GM12801 (cell line): ENCODE results near the gene RPL13A.

Source experiments
- CTCF ChIP-seq: IDR thresholded peaks from one replicate; pipeline ENCODE4 v1.5.1; 2011; ENCODE audit warnings: control low read depth; ENCODE audit not compliant: insufficient read length; ENCODE audit errors: extremely low read depth

The RPL13A gene

GRCh38 chr19:49507803-49508494 lies 20.5 kb downstream of the RPL13A start:
- TF ChIP-seq CTCF = no peak

- no peak for TF ChIP-seq CTCF
These were observed 25.8 kb downstream of the RPL13A start for GRCh38 chr19:49512970-49513745.

- no peak for TF ChIP-seq CTCF
These were observed 26.3 kb downstream of the RPL13A start for GRCh38 chr19:49513746-49514118.

GRCh38 chr19:49514151-49514550 lies 26.7 kb downstream of the RPL13A start:
- no peak for TF ChIP-seq CTCF

DNA sequence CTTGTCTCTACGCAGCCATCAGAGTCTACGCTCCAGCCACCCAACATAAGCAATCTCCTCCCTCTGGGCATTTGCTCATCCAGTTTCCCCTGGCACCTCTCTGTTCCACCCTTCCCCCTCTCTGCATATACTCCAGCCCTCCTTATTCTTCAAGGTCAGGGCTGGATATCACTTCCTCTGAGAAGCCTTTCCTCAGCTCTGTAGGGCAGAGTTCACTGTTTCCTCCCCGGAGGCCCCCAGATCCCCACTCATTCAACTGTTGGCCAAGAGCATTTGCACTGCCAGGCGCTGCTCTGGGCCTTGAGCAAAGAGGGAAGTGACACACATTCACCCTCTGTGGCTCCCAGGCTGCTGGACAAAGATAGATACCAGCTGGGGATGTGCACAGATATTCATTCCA lies 28.4 kb downstream of the RPL13A start:
- no peak for TF ChIP-seq CTCF

GRCh38 chr19:49518033-49518432 lies 30.6 kb downstream of the RPL13A start:
- TF ChIP-seq CTCF = no peak

DNA sequence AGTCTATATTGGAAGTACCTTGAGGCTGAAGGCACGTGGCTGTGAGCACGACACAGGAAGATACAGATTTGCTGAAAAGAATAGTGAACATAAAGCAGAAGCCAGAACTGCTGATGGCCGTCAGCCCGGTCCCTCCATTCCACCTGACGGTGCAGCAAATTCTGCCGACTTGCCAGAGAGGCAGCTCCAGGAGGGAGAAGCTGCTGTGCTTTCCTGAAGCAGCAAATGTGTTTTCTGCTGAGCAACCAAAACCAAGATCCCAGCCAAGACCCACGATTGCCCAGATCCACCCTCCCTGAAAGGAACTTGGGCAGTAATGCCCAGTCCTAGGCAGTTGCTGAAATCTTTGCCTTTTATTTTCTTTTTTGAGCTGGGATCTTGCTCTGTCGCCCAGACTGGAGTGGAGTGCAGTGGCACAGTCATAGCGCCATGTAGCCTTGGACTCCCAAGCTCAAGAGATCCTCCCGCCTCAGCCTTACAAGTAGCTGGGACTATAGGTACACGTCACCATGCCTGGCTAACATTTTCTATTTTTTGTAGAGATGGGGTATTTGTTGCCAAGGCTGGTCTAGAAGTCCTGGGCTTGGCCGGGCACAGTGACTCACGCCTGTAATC lies 33.4 kb downstream of the RPL13A start:
- no peak for TF ChIP-seq CTCF
